H9 (cell line): Measurements from ENCODE around the gene DOK6. TPM values are rescaled to one million over a fixed set of nuclear protein-coding genes. Genes with fewer than 3 reads are reported as not detected.

ENCODE experiments used
- DNase-seq: peaks from one replicate; pipeline ENCODE4 v3.0.0-alpha.2; 2017
- H2AFZ ChIP-seq: one replicate; pipeline ENCODE4 v1.6.1; 2013; ENCODE audit warnings: mild to moderate bottlenecking, low read length, control low read depth, moderate library complexity
- H2AK5ac ChIP-seq: 2 replicates; pipeline ENCODE4 v1.6.1; 2013; ENCODE audit warnings: low read length, control low read depth, mixed read lengths; ENCODE audit not compliant: insufficient read length
- H2BK120ac ChIP-seq: one replicate; pipeline ENCODE4 v1.6.1; 2013; ENCODE audit warnings: low read depth, mild to moderate bottlenecking, low read length, control low read depth, inconsistent platforms; ENCODE audit not compliant: poor library complexity, severe bottlenecking
- H2BK12ac ChIP-seq: 2 replicates; pipeline ENCODE4 v1.6.1; 2013; ENCODE audit warnings: low read length, control low read depth, mixed read lengths, low read depth; ENCODE audit not compliant: insufficient read length
- H2BK15ac ChIP-seq: 2 replicates; pipeline ENCODE4 v1.6.1; 2013; ENCODE audit warnings: low read depth, low read length, control low read depth
- H2BK20ac ChIP-seq: one replicate; pipeline ENCODE4 v1.6.1; 2013; ENCODE audit warnings: low read depth, mild to moderate bottlenecking, low read length, control low read depth, inconsistent platforms; ENCODE audit not compliant: poor library complexity, severe bottlenecking
- H2BK5ac ChIP-seq: 2 replicates; pipeline ENCODE4 v1.6.1; 2013; ENCODE audit warnings: low read length, control low read depth, mixed read lengths; ENCODE audit not compliant: insufficient read length
- H3K14ac ChIP-seq: 2 replicates; pipeline ENCODE4 v1.6.1; 2013; ENCODE audit warnings: low read length, control low read depth; ENCODE audit not compliant: insufficient read depth
- H3K18ac ChIP-seq: 2 replicates; pipeline ENCODE4 v1.6.1; 2013; ENCODE audit warnings: low read depth, mild to moderate bottlenecking, mixed read lengths, low read length, control low read depth; ENCODE audit not compliant: insufficient read length
- H3K23ac ChIP-seq: 2 replicates; pipeline ENCODE4 v1.6.1; 2013; ENCODE audit warnings: low read length, control low read depth, mixed read lengths, low read depth; ENCODE audit not compliant: insufficient read length
- H3K23me2 ChIP-seq: 2 replicates; pipeline ENCODE4 v1.6.1; 2013; ENCODE audit warnings: low read depth, mild to moderate bottlenecking, mixed read lengths, low read length, control low read depth; ENCODE audit not compliant: insufficient read length, poor library complexity, severe bottlenecking
- H3K27ac ChIP-seq: 2 replicates; pipeline ENCODE4 v1.5.1; 2013; ENCODE audit warnings: low read length, control low read depth, mixed read lengths, low read depth; ENCODE audit not compliant: insufficient read length
- H3K27me3 ChIP-seq: 2 replicates; pipeline ENCODE4 v1.6.1; 2013; ENCODE audit warnings: low read length, control low read depth, inconsistent platforms; ENCODE audit not compliant: insufficient read depth
- H3K4ac ChIP-seq: 2 replicates; pipeline ENCODE4 v1.6.1; 2013; ENCODE audit warnings: low read depth, mild to moderate bottlenecking, control low read depth, inconsistent platforms, low read length, moderate library complexity
- H3K4me1 ChIP-seq: 2 replicates; pipeline ENCODE4 v1.6.1; 2013; ENCODE audit warnings: low read length, control low read depth, inconsistent platforms; ENCODE audit not compliant: insufficient read depth
- H3K4me2 ChIP-seq: 2 replicates; pipeline ENCODE4 v1.6.1; 2013; ENCODE audit warnings: low read length, control low read depth, mixed read lengths; ENCODE audit not compliant: insufficient read length, insufficient read depth
- H3K56ac ChIP-seq: 2 replicates; pipeline ENCODE4 v1.6.1; 2013; ENCODE audit warnings: low read depth, mild to moderate bottlenecking, mixed read lengths, low read length, control low read depth; ENCODE audit not compliant: insufficient read length
- H3K79me1 ChIP-seq: 2 replicates; pipeline ENCODE4 v1.6.1; 2013; ENCODE audit warnings: low read depth, mild to moderate bottlenecking, moderate library complexity, low read length, control low read depth, inconsistent platforms; ENCODE audit not compliant: insufficient read depth, poor library complexity, severe bottlenecking
- H3K79me2 ChIP-seq: 2 replicates; pipeline ENCODE4 v1.6.1; 2013; ENCODE audit warnings: low read length, control low read depth, inconsistent platforms; ENCODE audit not compliant: insufficient read depth
- H3K9ac ChIP-seq: 2 replicates; pipeline ENCODE4 v1.6.1; 2013; ENCODE audit warnings: low read length, control low read depth, mixed read lengths; ENCODE audit not compliant: insufficient read length; ENCODE audit errors: extremely low read depth
- H3K9me3 ChIP-seq: one replicate; pipeline ENCODE4 v1.6.1; 2013; ENCODE audit warnings: low read depth, low read length, inconsistent platforms; ENCODE audit not compliant: control insufficient read depth
- H3T11ph ChIP-seq: one replicate; pipeline ENCODE4 v1.6.1; 2013; ENCODE audit warnings: mild to moderate bottlenecking, low read length, control low read depth, inconsistent platforms
- H4K20me1 ChIP-seq: one replicate; pipeline ENCODE4 v1.6.1; 2013; ENCODE audit not compliant: control insufficient read depth, insufficient read length, insufficient read depth
- H4K5ac ChIP-seq: 2 replicates; pipeline ENCODE4 v1.6.1; 2013; ENCODE audit warnings: low read depth, mild to moderate bottlenecking, mixed read lengths, low read length, control low read depth; ENCODE audit not compliant: insufficient read length
- H4K8ac ChIP-seq: replicated peaks from 2 replicates; pipeline ENCODE4 v1.6.1; 2013; ENCODE audit warnings: low read length, control low read depth, mixed read lengths, low read depth; ENCODE audit not compliant: insufficient read length
- H4K91ac ChIP-seq: 2 replicates; pipeline ENCODE4 v1.6.1; 2013; ENCODE audit warnings: low read depth, mild to moderate bottlenecking, moderate library complexity, mixed read lengths, low read length, control low read depth; ENCODE audit not compliant: insufficient read length
- H3K27ac Mint-ChIP-seq, 3 experiments: 2 replicates in 2 of 3; 3 replicates in 1 of 3; pipeline ENCODE4 v1.8.0; 2020 to 2021; ENCODE audit warnings: mixed read lengths in 3 of 3, mild to moderate bottlenecking in 1 of 3, moderate library complexity in 1 of 3
- H3K27me3 Mint-ChIP-seq: 2 replicates; pipeline ENCODE4 v1.8.0; 2021; ENCODE audit warnings: low read depth, mild to moderate bottlenecking, moderate library complexity, mixed read lengths
- H3K36me3 Mint-ChIP-seq, 3 experiments: 2 replicates in 2 of 3; 3 replicates in 1 of 3; pipeline ENCODE4 v1.8.0; 2020 to 2021; ENCODE audit warnings: low read depth in 3 of 3, mixed read lengths in 3 of 3; ENCODE audit not compliant: insufficient read depth in 1 of 3
- H3K4me1 Mint-ChIP-seq, 2 experiments: 2 replicates each; pipeline ENCODE4 v1.8.0; 2020; ENCODE audit warnings: mixed read lengths in 2 of 2
- H3K4me3 Mint-ChIP-seq, 2 experiments: 2 replicates in 1 of 2; 3 replicates in 1 of 2; pipeline ENCODE4 v1.8.0; 2020 to 2021; ENCODE audit warnings: mild to moderate bottlenecking in 2 of 2, mixed read lengths in 2 of 2, moderate library complexity in 1 of 2
- H3K9me3 Mint-ChIP-seq, 2 experiments: 2 replicates in 1 of 2; 3 replicates in 1 of 2; pipeline ENCODE4 v1.8.0; 2020; ENCODE audit warnings: mild to moderate bottlenecking in 2 of 2, mixed read lengths in 2 of 2, moderate library complexity in 1 of 2
- WGBS: extraction: QIAGEN DNeasy Blood & Tissue Kit; methylation state at CpG from one replicate; pipeline ENCODE4 v1.1.7; 2013; ENCODE audit warnings: missing lambda C conversion rate, low lambda C conversion rate, mixed read lengths; ENCODE audit not compliant: insufficient read length; ENCODE audit errors: extremely low coverage; 5-methylcytosine and 5-hydroxymethylcytosine counted together
- total RNA-seq: library from RNA; stranded (reverse); gene quantifications from 2 replicates; pipeline ENCODE4 v1.2.1, GENCODE V29; 2021
- TF ChIP-seq, protein P1 (sequence below): fragments of 200-600 bp; sonication (generic); conservative IDR thresholded peaks from 3 replicates; pipeline ENCODE4 v1.8.0; 2021; ENCODE audit warnings: antibody characterized with exemption, mild to moderate bottlenecking

Gene DOK6
- total RNA-seq, 1 experiment from 2014 or later: 0.20 TPM

DNA sequence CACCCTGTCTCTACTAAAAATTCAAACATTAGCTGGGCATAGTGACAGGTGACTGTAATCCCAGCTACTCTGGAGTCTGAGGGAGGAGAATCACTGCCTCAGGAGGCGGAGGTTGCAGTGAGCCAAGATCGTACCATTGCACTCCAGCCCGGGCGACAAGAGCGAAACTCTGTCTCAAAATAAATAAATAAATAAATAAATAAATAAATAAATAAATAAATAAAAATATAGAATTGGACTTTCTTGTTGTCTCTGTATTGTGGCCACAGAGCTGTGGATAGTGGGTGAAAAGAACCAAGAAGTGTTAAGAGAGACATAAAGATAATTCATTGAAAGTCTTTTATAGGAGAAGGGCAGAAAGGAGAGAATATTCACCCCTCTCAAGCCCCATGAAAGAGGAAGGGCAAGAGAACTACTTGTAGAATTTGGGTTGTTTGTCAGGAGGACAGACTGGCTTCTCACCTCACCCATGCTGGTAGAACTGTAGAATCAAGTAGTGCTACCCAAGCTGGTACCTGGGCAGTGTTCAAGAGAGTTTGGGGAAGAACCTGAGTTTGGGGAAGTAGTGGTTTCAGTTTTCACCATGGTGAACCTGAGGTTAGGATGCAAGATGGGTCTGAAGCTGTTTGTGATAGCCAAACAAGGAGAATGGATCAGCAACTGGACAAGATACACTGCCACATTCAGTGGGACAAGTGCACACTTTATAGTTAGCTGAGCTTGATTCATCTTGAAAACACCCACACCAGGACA is 290.5 kb downstream of the DOK6 start:
- Histone ChIP-seq H4K8ac (no peak overlapping the region), H3K9me3 (no peaks in the 10 kb centered on the region)

More for the DNA sequence above, 290.5 kb downstream of the DOK6 start:
- Mint-ChIP-seq H3K9me3 (peaks cover 2 to 3% of the 10 kb centered on the region in 2 experiments; a peak in 3 of 5 replicates), H3K36me3 (no peaks in the 10 kb centered on the region; a peak in 1 of 7 replicates), H3K27me3 (no peaks in the 10 kb centered on the region; the same call in 1 of the 2 replicates), H3K4me1 (no peaks in the 10 kb centered on the region), H3K4me3 (no peak overlapping the region), H3K27ac (no peak overlapping the region)
- H3K18ac ChIP-seq: no peak overlapping the region
- no peaks in the 10 kb centered on the region for H3K79me2 ChIP-seq
- H3K23ac ChIP-seq: no peak overlapping the region
- H3K27ac ChIP-seq: no peak overlapping the region
- H3K4me2 ChIP-seq: no peak overlapping the region
- H3K9ac ChIP-seq: no peak overlapping the region
- H3K23me2 ChIP-seq: no peaks in the 10 kb centered on the region
- no peaks in the 10 kb centered on the region for H3K79me1 ChIP-seq
- H2BK15ac ChIP-seq: no peak overlapping the region
- H4K20me1 ChIP-seq: no peaks in the 10 kb centered on the region
- H2BK5ac ChIP-seq: no peak overlapping the region
- no peak overlapping the region for H2BK120ac ChIP-seq
- no peak overlapping the region for H3K14ac ChIP-seq
- H2BK12ac ChIP-seq: no peak overlapping the region
- no peak overlapping the region for H3K56ac ChIP-seq
- no peak overlapping the region for H3T11ph ChIP-seq
- TF ChIP-seq, protein P1, sequence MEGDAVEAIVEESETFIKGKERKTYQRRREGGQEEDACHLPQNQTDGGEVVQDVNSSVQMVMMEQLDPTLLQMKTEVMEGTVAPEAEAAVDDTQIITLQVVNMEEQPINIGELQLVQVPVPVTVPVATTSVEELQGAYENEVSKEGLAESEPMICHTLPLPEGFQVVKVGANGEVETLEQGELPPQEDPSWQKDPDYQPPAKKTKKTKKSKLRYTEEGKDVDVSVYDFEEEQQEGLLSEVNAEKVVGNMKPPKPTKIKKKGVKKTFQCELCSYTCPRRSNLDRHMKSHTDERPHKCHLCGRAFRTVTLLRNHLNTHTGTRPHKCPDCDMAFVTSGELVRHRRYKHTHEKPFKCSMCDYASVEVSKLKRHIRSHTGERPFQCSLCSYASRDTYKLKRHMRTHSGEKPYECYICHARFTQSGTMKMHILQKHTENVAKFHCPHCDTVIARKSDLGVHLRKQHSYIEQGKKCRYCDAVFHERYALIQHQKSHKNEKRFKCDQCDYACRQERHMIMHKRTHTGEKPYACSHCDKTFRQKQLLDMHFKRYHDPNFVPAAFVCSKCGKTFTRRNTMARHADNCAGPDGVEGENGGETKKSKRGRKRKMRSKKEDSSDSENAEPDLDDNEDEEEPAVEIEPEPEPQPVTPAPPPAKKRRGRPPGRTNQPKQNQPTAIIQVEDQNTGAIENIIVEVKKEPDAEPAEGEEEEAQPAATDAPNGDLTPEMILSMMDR: no peak
- no peak overlapping the region for H4K91ac ChIP-seq
- no peak for DNase-seq
- H2AFZ ChIP-seq: no peak overlapping the region
- H2AK5ac ChIP-seq: no peak overlapping the region
- H3K27me3 ChIP-seq: no peaks in the 10 kb centered on the region; the same call in 1 of the 2 replicates
- WGBS: no CpG with 5 or more reads among the region's 5 CpGs
- no peak overlapping the region for H3K4ac ChIP-seq
- no peak overlapping the region for H4K5ac ChIP-seq
- no peaks in the 10 kb centered on the region for H3K4me1 ChIP-seq
- H2BK20ac ChIP-seq: no peak overlapping the region
